ENCODE data around the gene FAM120B.
"Not testable (repeated sequence)": the region's sequence is repeated elsewhere in the genome, so short reads cannot be mapped to it uniquely, and the experiment has no call there.

- TF ChIP-seq EZH2 (IDR thresholded peaks at IDR 0.05; ENCODE audit: borderline replicate concordance, insufficient read depth, low read length, poor library complexity, severe bottlenecking); CTCF (IDR thresholded peaks at IDR 0.05; ENCODE audit: poor library complexity, severe bottlenecking); EP300 (conservative IDR thresholded peaks at IDR 0.05; ENCODE audit: poor library complexity, severe bottlenecking): not testable (repeated sequence)
Observed at GRCh38 chr6:170335199-170335598, 28.6 kb downstream of the FAM120B start.
